K562 (cell line): Measurements from ENCODE around the gene RPS6KA2. TPM values are rescaled to one million over a fixed set of nuclear protein-coding genes. Genes with fewer than 3 reads are reported as not detected.

Experiments
- ATAC-seq: fragments of 200-7000 bp; cut with Tn5 transposase; 3 replicates; pipeline ENCODE4 v1.9.1; 2020; ENCODE audit warnings: moderate library complexity
- BruUV-seq: library from RNA; stranded (reverse); fragments of 400-500 nt; replicated peaks from 2 replicates; lab custom pipeline; 2021; lab: Mats Ljungman, UMichigan
- CTCF ChIA-PET: fragments of 300-600 bp; formaldehyde crosslinking; extraction: SDS; loops from one replicate; lab custom pipeline; 2021; ENCODE audit warnings: low intra/inter-chr PET ratio; lab: Yijun Ruan, JAX
- POLR2A ChIA-PET: fragments of 300-600, 350-650 bp; sonication (Branson Sonifier 250); formaldehyde crosslinking; extraction: SDS; loops from one replicate; lab custom pipeline; 2021; ENCODE audit warnings: antibody characterized with exemption, inconsistent platforms; lab: Yijun Ruan, JAX
- DNase-seq, 4 experiments: peaks; one replicate each; pipeline versions ENCODE4 v3.0.0 to v3.0.0-alpha.2; 2011 to 2018; ENCODE audit warnings: low spot score in 3 of 4, mixed read lengths in 3 of 4; ENCODE audit errors: extremely low read depth in 1 of 4
- FAIRE-seq: peaks from 2 replicates; lab custom pipeline; 2011; peaks lifted over from hg19 to GRCh38; lab: Jason Lieb, UNC
- H2AFZ ChIP-seq: 2 replicates; pipeline ENCODE4 v1.6.0; 2011; ENCODE audit warnings: low read depth, low read length, control low read depth, inconsistent platforms
- H3K27ac ChIP-seq: fragments of 200-600 bp; 3 replicates; pipeline ENCODE4 v1.8.0; 2011; ENCODE audit warnings: low read depth, mild to moderate bottlenecking, control low read depth, inconsistent platforms, low read length, moderate library complexity, mixed read lengths; ENCODE audit errors: extremely low read depth
- H3K27me3 ChIP-seq, 2 experiments: fragments of 300-600 bp in 1 of 2; 2 replicates in 1 of 2; 3 replicates in 1 of 2; pipeline versions ENCODE4 v1.6.0 to v1.8.0; 2011; ENCODE audit warnings: inconsistent platforms in 2 of 2, low read length in 2 of 2, mild to moderate bottlenecking in 1 of 2, mixed read lengths in 1 of 2, moderate library complexity in 1 of 2; ENCODE audit not compliant: control insufficient read depth in 2 of 2, insufficient read depth in 2 of 2
- H3K36me3 ChIP-seq: fragments of 300-600 bp; 3 replicates; pipeline ENCODE4 v1.8.0; 2011; ENCODE audit warnings: mild to moderate bottlenecking, low read length, inconsistent platforms; ENCODE audit not compliant: control insufficient read depth, insufficient read depth
- H3K4me1 ChIP-seq, 2 experiments: fragments of 200-600 bp in 1 of 2; replicated peaks in 1 of 2; 2 replicates in 1 of 2; 3 replicates in 1 of 2; pipeline versions ENCODE4 v1.5.1 to v1.8.0; 2011; ENCODE audit warnings: inconsistent platforms in 2 of 2, low read length in 2 of 2, mild to moderate bottlenecking in 1 of 2, mixed read lengths in 1 of 2, moderate library complexity in 1 of 2; ENCODE audit not compliant: control insufficient read depth in 2 of 2, insufficient read depth in 2 of 2
- H3K4me2 ChIP-seq: 2 replicates; pipeline ENCODE4 v1.6.1; 2011; ENCODE audit warnings: low read length, control low read depth, inconsistent platforms, mixed read lengths; ENCODE audit not compliant: insufficient read depth
- H3K4me3 ChIP-seq: fragments of 200-600 bp; sonication (generic), shearing (Covaris generic); 2 replicates; pipeline ENCODE4 v1.5.1; 2016; ENCODE audit warnings: control low read depth, inconsistent platforms
- H3K79me2 ChIP-seq: fragments of 200-600 bp; 3 replicates; pipeline ENCODE4 v1.8.0; 2011; ENCODE audit warnings: low read length, inconsistent platforms; ENCODE audit not compliant: control insufficient read depth, insufficient read depth
- H3K9ac ChIP-seq, 2 experiments: 2 replicates each; pipeline versions ENCODE4 v1.6.0 to v1.6.1; 2011; ENCODE audit warnings: low read depth in 2 of 2, low read length in 2 of 2, control low read depth in 1 of 2, inconsistent platforms in 1 of 2, mild to moderate bottlenecking in 1 of 2, mixed read lengths in 1 of 2; ENCODE audit not compliant: insufficient read depth in 1 of 2
- H3K9me1 ChIP-seq: one replicate; pipeline ENCODE4 v1.6.0; 2011; ENCODE audit warnings: inconsistent platforms, mild to moderate bottlenecking, low read length, moderate library complexity; ENCODE audit not compliant: control insufficient read depth, insufficient read depth
- H3K9me3 ChIP-seq: replicated peaks from 2 replicates; pipeline ENCODE4 v1.5.1; 2011; ENCODE audit warnings: low read depth, low read length, inconsistent platforms; ENCODE audit not compliant: control insufficient read depth, insufficient read depth
- H4K20me1 ChIP-seq: replicated peaks from 2 replicates; pipeline ENCODE4 v1.6.1; 2011; ENCODE audit warnings: low read length, inconsistent platforms, mixed read lengths; ENCODE audit not compliant: control insufficient read depth, insufficient read depth
- COPS2 ChIP-seq: fragments of 450-650 bp; conservative IDR thresholded peaks from 2 replicates; pipeline ENCODE4 v1.6.1; 2016; ENCODE audit warnings: mild to moderate bottlenecking, moderate library complexity
- CSDE1 ChIP-seq, 2 experiments: fragments of 450-650 bp; IDR thresholded peaks; 2 replicates each; pipeline ENCODE4 v1.6.1; 2016; ENCODE audit warnings: mild to moderate bottlenecking in 1 of 2
- NFE2L1 ChIP-seq: fragments of 450-650 bp; IDR thresholded peaks from 2 replicates; pipeline ENCODE4 v1.6.1; 2016; ENCODE audit warnings: missing genetic modification characterization, low read depth, mild to moderate bottlenecking, missing compliant biosample characterization, moderate library complexity, borderline replicate concordance
- NFYB ChIP-seq: IDR thresholded peaks from 2 replicates; pipeline ENCODE4 v1.6.1; 2011; ENCODE audit warnings: mild to moderate bottlenecking, moderate library complexity; ENCODE audit not compliant: insufficient read length; ENCODE audit errors: extremely low read depth
- SIX5 ChIP-seq, 2 experiments: IDR thresholded peaks; 2 replicates each; pipeline ENCODE4 v1.6.1; 2011; ENCODE audit warnings: low read length in 2 of 2, borderline replicate concordance in 1 of 2, low read depth in 1 of 2, mild to moderate bottlenecking in 1 of 2, moderate library complexity in 1 of 2; ENCODE audit not compliant: insufficient read depth in 1 of 2
- TEAD4 ChIP-seq, 2 experiments: sonication (generic) in 1 of 2; formaldehyde crosslinking in 1 of 2; IDR thresholded peaks; 2 replicates each; pipeline versions ENCODE4 v1.6.1 to v1.8.0; 2012 to 2022; ENCODE audit warnings: borderline replicate concordance in 1 of 2, inconsistent platforms in 1 of 2, low read length in 1 of 2, mild to moderate bottlenecking in 1 of 2, missing genetic modification reagents in 1 of 2
- ZBTB40 ChIP-seq, 2 experiments: fragments of 450-650 bp in 1 of 2; sonication (generic) in 1 of 2; formaldehyde crosslinking in 1 of 2; IDR thresholded peaks; 2 replicates each; pipeline versions ENCODE4 v1.7.1 to v1.9.0; 2016 to 2022; ENCODE audit warnings: inconsistent platforms in 1 of 2, mild to moderate bottlenecking in 1 of 2, missing genetic modification reagents in 1 of 2
- WGBS: fragments of 100-300 bp; shearing (Covaris generic); methylation state at CpG from one replicate; pipeline ENCODE4 v1.1.6; 2016; ENCODE audit warnings: low coverage, mixed read lengths; ENCODE audit not compliant: insufficient coverage; ENCODE audit errors: missing lambda C conversion rate; 5-methylcytosine and 5-hydroxymethylcytosine counted together
- in situ Hi-C: fragments of 300-500 bp; cut with MboI; formaldehyde crosslinking; loops from 4 replicates; pipeline ENCODE4 v1.15.0; 2018; ENCODE audit warnings: inconsistent platforms, mixed read lengths
- intact Hi-C: fragments of 100-400 bp; cut with micrococcal nuclease; formaldehyde crosslinking; loops from 2 replicates; pipeline ENCODE4 v1.14.2; 2022
- polyA plus RNA-seq, 8 experiments: library from polyadenylated mRNA; depleted of rRNA in 4 of 8; stranded (reverse) in 5 of 8; unstranded in 3 of 8; fragments of >200 nt; fragmentation: Nextera tagmentation in 2 of 8; fragmentation: Illumina TruSeq in 1 of 8; extraction: Ambion mirVana in 2 of 8; extraction: Trizol in 1 of 8; gene quantifications; 2 replicates each; pipeline versions ENCODE4 v1.2.1 to v1.2.3, GENCODE V29; 2011 to 2014; ENCODE audit warnings: inconsistent platforms in 1 of 8, missing spikeins in 1 of 8
- total RNA-seq, 7 experiments: library from RNA; depleted of rRNA in 6 of 7; stranded (reverse); fragments of >200 nt in 6 of 7; fragmentation: Illumina TruSeq in 2 of 7; extraction: Trizol in 2 of 7; gene quantifications; 2 replicates each; pipeline versions ENCODE4 v1.2.1 to v1.2.3, GENCODE V29; 2011 to 2021; ENCODE audit warnings: low replicate concordance in 1 of 7
- TF ChIP-seq, protein P1 (sequence below): fragments of 450-650 bp; IDR thresholded peaks from 2 replicates; pipeline ENCODE4 v1.6.1; 2017; ENCODE audit warnings: antibody characterized with exemption

RPS6KA2 gene
- total and polyA plus RNA-seq, 9 of the 15 experiments (the other 6 are each of a cell fraction or from before 2014, with no cell fraction given), result 0.29 to 1.00 (median 0.53) TPM

- no TSS peak for BruUV-seq
- DNase-seq, result no peak
- intact Hi-C loops, result no loop called here
- Histone ChIP-seq H3K27ac (no peak overlapping the region), H3K9me1 (no peaks in the 10 kb centered on the region), H3K4me3 (no peak overlapping the region), H3K27me3 (peaks cover 74 to 89% of the 10 kb centered on the region in 2 experiments), H3K4me2 (no peak overlapping the region), H2AFZ (no peak overlapping the region), H3K4me1 (peaks cover 0 to 4% of the 10 kb centered on the region in 2 experiments; a peak in 2 of 5 replicates), H3K36me3 (no peaks in the 10 kb centered on the region), H3K9me3 (no peaks in the 10 kb centered on the region), H4K20me1 (peaks cover 7% of the 10 kb centered on the region; the same call in 1 of the 2 replicates), H3K9ac (no peak overlapping the region), H3K79me2 (no peaks in the 10 kb centered on the region)
- in situ Hi-C loops, result no loop called here
- POLR2A ChIA-PET, result no interaction called here
- 2% methylated on average over 20 of the region's 20 CpGs for WGBS
- ATAC-seq, result no peak
- CTCF ChIA-PET, result no interaction called here
- FAIRE-seq, result no peak
- TF ChIP-seq SIX5 (IDR thresholded peaks at IDR 0.05; ENCODE audit: borderline replicate concordance in 1 of 2, insufficient read depth in 1 of 2, low read depth in 1 of 2, low read length in 2 of 2), result no peak
- TF ChIP-seq CSDE1 (IDR thresholded peaks at IDR 0.05), result no peak
- no peak for TF ChIP-seq NFE2L1
- TF ChIP-seq, protein P1, sequence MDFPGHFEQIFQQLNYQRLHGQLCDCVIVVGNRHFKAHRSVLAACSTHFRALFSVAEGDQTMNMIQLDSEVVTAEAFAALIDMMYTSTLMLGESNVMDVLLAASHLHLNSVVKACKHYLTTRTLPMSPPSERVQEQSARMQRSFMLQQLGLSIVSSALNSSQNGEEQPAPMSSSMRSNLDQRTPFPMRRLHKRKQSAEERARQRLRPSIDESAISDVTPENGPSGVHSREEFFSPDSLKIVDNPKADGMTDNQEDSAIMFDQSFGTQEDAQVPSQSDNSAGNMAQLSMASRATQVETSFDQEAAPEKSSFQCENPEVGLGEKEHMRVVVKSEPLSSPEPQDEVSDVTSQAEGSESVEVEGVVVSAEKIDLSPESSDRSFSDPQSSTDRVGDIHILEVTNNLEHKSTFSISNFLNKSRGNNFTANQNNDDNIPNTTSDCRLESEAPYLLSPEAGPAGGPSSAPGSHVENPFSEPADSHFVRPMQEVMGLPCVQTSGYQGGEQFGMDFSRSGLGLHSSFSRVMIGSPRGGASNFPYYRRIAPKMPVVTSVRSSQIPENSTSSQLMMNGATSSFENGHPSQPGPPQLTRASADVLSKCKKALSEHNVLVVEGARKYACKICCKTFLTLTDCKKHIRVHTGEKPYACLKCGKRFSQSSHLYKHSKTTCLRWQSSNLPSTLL, result no peak
- TF ChIP-seq COPS2, result no peak
- no peak for TF ChIP-seq TEAD4 (IDR thresholded peaks at IDR 0.05; ENCODE audit: low read length)
- TF ChIP-seq TEAD4 (CRISPR knock-in tag; IDR thresholded peaks at IDR 0.05; ENCODE audit: borderline replicate concordance), result no peak
- no peak for TF ChIP-seq ZBTB40 (IDR thresholded peaks at IDR 0.05)
- TF ChIP-seq ZBTB40 (CRISPR knock-in tag; IDR thresholded peaks at IDR 0.05), result no peak
- TF ChIP-seq NFYB, result no peak
Observed at GRCh38 chr6:166495487-166496314, 131.3 kb downstream of the RPS6KA2 start.
